CD4-positive, alpha-beta T cell treated with Interleukin-17A for 1 hour (primary cell): Measurements from ENCODE around the gene GALNT18.

Experiments used
- DNase-seq: peaks from one replicate; pipeline ENCODE4 v3.0.0-alpha.2; 2020

GALNT18 gene

GRCh38 chr11:11427140-11427539 is 194.7 kb downstream of the GALNT18 start:
- no peak for DNase-seq

DNA sequence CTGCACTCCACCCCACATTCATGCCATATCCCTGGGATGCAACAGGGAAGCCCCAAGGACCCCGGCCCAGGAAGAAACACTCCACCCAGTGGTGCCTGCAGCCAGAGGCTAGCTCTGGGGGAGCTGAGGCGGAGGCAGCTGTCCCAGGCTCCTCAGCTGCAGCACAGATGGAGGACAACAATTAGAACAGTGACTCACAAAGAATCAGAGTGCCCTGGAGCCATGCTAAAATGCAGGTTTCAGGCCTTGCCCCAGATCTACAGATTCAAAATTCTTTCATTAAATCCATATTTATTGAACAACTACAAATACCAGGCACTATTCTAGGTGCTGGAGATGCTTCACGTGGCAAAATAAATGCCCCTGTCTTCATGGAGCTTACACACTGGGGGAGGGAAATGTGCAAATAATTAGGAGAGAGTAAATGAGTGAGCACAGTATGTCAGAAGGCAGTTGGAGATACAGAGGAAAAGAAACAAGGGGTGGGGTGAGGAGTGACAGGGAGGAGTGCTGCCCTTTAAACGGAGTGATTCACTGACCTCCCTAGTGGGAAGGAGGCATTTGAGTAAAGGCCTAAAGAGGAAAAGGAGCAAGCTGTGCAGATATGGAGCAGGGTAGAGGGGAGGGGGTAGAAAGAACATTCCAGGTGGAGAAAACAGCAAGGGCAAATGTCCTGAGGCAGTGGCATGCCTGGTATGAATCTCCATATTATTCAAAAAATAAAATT is 195.4 kb downstream of the GALNT18 start:
- DNase-seq, result no peak

DNA sequence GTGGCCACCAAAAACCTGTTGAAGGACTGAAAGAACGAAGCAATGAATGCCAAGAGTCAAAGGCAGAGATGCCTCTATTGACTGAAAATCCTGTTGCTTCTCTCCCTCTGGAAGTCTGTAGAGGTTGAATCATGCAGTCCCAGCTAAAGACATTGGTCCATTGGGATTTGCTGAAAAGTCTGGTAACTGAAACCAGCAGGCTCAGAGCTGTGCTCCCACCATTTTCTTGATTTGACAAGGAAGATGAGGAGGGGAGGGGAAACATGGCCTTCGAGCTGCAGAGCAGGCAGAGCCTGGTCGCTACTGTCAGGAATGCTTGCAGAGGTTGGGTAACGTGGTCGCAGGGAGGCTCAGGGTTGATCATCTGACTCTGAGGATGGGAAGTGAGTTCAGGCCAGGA is 196.0 kb downstream of the GALNT18 start:
- no peak for DNase-seq

GRCh38 chr11:11424688-11425087 is 197.1 kb downstream of the GALNT18 start:
- no peak for DNase-seq

GRCh38 chr11:11422411-11423128 is 199.2 kb downstream of the GALNT18 start:
- no peak for DNase-seq

GRCh38 chr11:11421509-11421908 is 200.3 kb downstream of the GALNT18 start:
- DNase-seq, result no peak

GRCh38 chr11:11420899-11421285 is 200.9 kb downstream of the GALNT18 start:
- DNase-seq, result no peak

DNA sequence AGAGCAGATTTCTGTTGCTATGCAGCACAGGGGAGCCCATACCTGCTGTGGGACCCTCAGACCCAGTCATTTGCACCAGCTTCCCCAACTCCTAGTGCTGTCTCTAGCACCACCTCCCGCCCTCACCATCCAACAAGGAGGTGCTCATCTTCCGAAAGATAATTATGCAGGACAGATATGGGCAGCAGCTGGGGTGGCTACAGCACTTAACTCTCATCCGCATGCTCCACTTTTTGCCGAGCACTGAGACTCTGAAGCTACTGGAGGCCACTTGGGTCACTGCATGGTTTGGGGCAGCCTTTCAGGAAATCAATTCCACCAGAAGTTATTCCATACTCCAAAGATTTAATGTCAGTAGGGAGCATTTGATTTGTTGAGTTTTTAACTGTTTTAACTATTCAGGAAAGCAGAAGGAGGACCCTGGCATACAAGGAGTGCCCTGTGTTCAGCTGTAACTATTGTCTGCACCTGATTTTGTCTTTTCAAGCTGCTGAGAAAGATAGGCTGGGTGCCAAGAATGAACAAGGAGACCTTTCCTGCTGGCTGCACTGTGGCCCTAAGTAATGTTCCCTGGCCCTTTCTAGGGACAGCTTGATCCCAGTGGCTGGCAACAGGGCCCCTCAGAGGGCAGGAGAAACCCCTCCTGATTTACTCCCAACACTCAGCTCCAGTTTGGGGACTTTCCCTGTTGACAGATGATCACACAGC is 201.5 kb downstream of the GALNT18 start:
- DNase-seq, result no peak

DNA sequence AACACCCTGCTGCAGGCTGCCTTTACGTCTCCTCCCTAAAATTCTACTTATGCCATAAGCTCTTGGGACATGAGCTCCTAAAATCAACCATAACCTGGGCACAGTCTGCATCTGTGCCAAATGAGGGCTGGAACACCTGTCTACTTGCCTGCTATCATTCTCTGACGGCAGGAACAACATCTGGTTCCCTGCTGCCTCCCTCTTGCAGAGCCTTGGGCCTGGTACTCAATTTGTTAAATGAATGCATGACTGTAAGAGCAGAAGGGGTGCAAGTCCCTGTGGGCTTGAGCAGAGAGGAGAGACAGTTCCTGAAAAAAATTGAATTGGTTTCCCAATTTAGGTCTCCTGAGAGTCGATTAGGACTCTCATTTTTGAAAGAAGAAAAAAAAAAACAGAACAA is 202.1 kb downstream of the GALNT18 start:
- no peak for DNase-seq

GRCh38 chr11:11416917-11417316 is 204.9 kb downstream of the GALNT18 start:
- DNase-seq, result no peak

DNA sequence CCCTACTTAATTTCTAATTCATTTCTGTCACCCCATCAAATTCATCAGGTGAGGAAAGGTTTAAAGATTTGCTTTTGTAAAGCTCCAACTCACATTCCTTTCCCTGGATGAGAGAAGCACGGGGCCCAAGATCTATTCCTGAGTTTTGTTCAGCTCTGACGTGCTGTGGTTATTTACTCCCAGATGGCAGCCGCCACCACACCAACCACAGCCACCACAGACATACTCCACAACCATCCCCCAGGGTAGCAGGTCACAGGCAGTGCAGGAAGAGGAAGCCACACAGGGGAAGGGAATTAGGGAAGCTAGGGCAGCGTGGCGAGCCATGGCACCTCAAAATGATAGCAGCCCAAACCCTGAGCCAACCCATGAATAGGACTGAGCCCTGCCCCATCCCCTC is 205.3 kb downstream of the GALNT18 start:
- peak; percentile 7 for DNase-seq

GRCh38 chr11:11415901-11416300 is 205.9 kb downstream of the GALNT18 start:
- no peak for DNase-seq

- no peak for DNase-seq
Measured at GRCh38 chr11:11414996-11415395, 206.8 kb downstream of the GALNT18 start.

- DNase-seq, result no peak
Measured at GRCh38 chr11:11413776-11414175, 208.0 kb downstream of the GALNT18 start.

DNA sequence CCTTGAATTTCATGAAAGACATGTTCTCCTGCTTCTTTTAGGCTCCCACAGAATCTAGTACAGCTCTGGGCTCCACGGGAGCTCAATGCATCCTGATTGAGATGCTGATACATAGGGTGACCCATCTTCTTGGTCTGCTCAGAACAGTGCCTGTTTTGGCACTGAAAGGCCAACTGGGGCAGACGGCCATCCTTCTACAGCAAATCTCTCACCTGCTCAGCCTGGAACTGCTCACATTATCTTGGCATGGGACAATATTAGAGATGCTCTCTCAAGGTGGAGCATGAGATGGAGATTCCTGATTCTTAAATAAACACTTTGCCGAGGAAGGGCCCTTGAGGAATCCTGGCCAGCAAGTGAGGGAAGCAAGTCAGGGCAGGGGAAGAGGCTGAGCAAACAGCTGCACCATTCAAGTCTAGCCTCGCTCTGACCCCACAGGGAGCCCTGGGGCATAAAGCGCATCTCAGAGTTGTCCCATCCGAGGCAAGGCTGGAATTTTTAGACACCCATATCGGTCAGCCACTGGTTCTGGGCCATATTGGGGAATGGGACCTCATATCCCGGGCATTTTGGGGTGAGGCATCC is 210.3 kb downstream of the GALNT18 start:
- DNase-seq, result no peak

- DNase-seq, result no peak
Measured at GRCh38 chr11:11409901-11410300, 211.9 kb downstream of the GALNT18 start.

GRCh38 chr11:11409224-11409623 is 212.6 kb downstream of the GALNT18 start:
- DNase-seq, result no peak

- DNase-seq, result no peak
Measured at GRCh38 chr11:11408436-11409221, 213.2 kb downstream of the GALNT18 start.

DNA sequence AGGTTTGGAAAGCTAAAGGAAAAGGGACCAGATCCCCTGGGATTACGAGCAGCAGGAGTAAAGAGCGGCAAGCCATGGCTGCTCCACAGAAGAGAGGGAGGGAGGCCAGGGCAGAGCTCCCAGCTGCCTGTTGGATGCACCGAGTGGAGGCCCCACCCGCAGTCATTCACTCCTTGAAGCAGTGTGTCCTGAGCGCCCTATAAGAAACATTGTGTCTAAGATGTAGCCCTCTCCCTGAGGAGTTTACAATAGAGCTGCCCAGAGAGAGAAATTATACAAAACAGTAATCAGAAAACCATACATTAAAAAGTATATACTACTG is 214.1 kb downstream of the GALNT18 start:
- DNase-seq, result no peak

GRCh38 chr11:11407065-11407762 is 214.6 kb downstream of the GALNT18 start:
- DNase-seq, result no peak

DNA sequence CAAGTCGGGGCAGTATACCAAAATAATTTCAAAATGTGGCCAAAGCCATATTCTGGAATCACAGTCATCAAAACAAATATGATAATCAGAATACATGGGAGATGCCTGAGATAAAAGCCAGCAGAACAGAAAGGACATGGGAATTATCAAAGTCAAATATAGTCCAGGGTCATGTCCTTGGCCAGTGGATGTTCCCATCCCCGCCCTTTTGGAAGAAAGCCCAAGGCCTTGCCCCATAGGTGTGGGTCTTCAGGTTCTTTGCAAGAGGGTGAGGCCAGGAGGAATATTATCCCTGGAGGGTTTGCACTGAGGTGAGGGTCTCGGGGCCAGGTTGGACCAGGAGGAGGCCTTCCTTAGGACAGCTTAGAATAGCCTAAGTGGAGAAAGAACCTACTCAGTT is 215.2 kb downstream of the GALNT18 start:
- no peak for DNase-seq
